EL (cell line): ENCODE measurements around the gene TMEM164.

ENCODE experiments used
- DNase-seq: peaks from one replicate; pipeline ENCODE4 v3.0.0-alpha.2; 2016

TMEM164 gene

GRCh38 chrX:110042496-110042895 is 39.6 kb downstream of the TMEM164 start:
- DNase-seq: peak; percentile 21

GRCh38 chrX:110043506-110043905 is 40.6 kb downstream of the TMEM164 start:
- no peak for DNase-seq

- no peak for DNase-seq
Measured at GRCh38 chrX:110044346-110045249, 41.7 kb downstream of the TMEM164 start.

GRCh38 chrX:110045421-110045820 is 42.5 kb downstream of the TMEM164 start:
- no peak for DNase-seq

GRCh38 chrX:110046001-110046400 is 43.1 kb downstream of the TMEM164 start:
- no peak for DNase-seq

GRCh38 chrX:110046971-110047370 is 44.1 kb downstream of the TMEM164 start:
- DNase-seq: no peak

GRCh38 chrX:110049096-110049495 is 46.2 kb downstream of the TMEM164 start:
- DNase-seq: no peak

GRCh38 chrX:110050386-110050785 is 47.5 kb downstream of the TMEM164 start:
- no peak for DNase-seq

GRCh38 chrX:110050901-110051300 is 48.0 kb downstream of the TMEM164 start:
- no peak for DNase-seq

- no peak for DNase-seq
Measured at GRCh38 chrX:110051559-110051958, 48.6 kb downstream of the TMEM164 start.

GRCh38 chrX:110052303-110052702 is 49.4 kb downstream of the TMEM164 start:
- no peak for DNase-seq

- DNase-seq: no peak
Measured at GRCh38 chrX:110053453-110053852, 50.5 kb downstream of the TMEM164 start.

- peak; percentile 8 for DNase-seq
Measured at GRCh38 chrX:110055616-110056015, 52.7 kb downstream of the TMEM164 start.

GRCh38 chrX:110056419-110056818 is 53.5 kb downstream of the TMEM164 start:
- no peak for DNase-seq

- no peak for DNase-seq
Measured at GRCh38 chrX:110059410-110059809, 56.5 kb downstream of the TMEM164 start.

- DNase-seq: no peak
Measured at GRCh38 chrX:110060317-110060716, 57.4 kb downstream of the TMEM164 start.

GRCh38 chrX:110060846-110061537 is 58.1 kb downstream of the TMEM164 start:
- no peak for DNase-seq

GRCh38 chrX:110062919-110063318 is 60.0 kb downstream of the TMEM164 start:
- DNase-seq: no peak

- no peak for DNase-seq
Measured at GRCh38 chrX:110066488-110067225, 63.7 kb downstream of the TMEM164 start.

- no peak for DNase-seq
Measured at GRCh38 chrX:110070970-110071369, 68.1 kb downstream of the TMEM164 start.

GRCh38 chrX:110081320-110081719 is 78.4 kb downstream of the TMEM164 start:
- no peak for DNase-seq

- DNase-seq: peak; percentile 6
Measured at GRCh38 chrX:110081740-110082139, 78.8 kb downstream of the TMEM164 start.

GRCh38 chrX:110082161-110082560 is 79.2 kb downstream of the TMEM164 start:
- peak; percentile 70 for DNase-seq
